ENCODE results near the gene HOXA3. TPM values are rescaled to one million over a fixed set of nuclear protein-coding genes. Genes with fewer than 3 reads are reported as not detected.
A peak's percentile ranks its signal among the peaks of the same experiment; 100 is the strongest.

Gene HOXA3
- total RNA-seq, 1 donor from 2014 or later: 92.8 TPM

DNA sequence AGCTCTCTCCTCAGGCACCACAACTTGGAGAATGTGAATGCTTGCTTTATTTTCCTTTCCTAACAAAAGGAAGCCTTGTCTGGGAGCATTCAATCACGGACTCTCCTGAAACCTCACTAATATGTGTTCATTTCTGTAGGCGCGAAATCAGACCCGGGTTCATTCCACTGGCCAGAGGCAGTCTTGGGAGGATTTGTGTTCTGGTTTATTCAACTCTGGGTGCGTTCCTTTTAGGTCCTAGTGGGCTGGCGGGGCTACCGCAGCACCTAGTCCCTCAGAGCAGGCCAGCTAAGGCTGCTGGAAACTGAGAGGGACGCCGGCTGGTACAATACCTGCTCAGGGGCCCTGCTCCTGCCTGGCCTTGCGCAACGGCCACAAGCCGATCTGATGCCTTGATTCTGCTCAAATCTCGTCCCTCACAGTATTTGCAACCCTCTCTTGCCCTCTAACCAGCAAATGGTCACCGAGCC, 29.3 kb downstream of the HOXA3 start:
- Mint-ChIP-seq H3K4me3 (peak overlapping the region; percentile 91), H3K27me3 (peaks cover 36% of the 10 kb centered on the region), H3K36me3 (peaks cover 44% of the 10 kb centered on the region), H3K4me1 (ENCODE audit: unreplicated experiment) (peaks cover 68% of the 10 kb centered on the region), H3K9me3 (no peaks in the 10 kb centered on the region), H3K27ac (peak overlapping the region; percentile 99)
- no peak for DNase-seq (ENCODE audit: extremely low spot score, unreplicated experiment)
- TF ChIP-seq, protein P1, sequence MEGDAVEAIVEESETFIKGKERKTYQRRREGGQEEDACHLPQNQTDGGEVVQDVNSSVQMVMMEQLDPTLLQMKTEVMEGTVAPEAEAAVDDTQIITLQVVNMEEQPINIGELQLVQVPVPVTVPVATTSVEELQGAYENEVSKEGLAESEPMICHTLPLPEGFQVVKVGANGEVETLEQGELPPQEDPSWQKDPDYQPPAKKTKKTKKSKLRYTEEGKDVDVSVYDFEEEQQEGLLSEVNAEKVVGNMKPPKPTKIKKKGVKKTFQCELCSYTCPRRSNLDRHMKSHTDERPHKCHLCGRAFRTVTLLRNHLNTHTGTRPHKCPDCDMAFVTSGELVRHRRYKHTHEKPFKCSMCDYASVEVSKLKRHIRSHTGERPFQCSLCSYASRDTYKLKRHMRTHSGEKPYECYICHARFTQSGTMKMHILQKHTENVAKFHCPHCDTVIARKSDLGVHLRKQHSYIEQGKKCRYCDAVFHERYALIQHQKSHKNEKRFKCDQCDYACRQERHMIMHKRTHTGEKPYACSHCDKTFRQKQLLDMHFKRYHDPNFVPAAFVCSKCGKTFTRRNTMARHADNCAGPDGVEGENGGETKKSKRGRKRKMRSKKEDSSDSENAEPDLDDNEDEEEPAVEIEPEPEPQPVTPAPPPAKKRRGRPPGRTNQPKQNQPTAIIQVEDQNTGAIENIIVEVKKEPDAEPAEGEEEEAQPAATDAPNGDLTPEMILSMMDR (conservative IDR thresholded peaks at IDR 0.05): no peak

DNA sequence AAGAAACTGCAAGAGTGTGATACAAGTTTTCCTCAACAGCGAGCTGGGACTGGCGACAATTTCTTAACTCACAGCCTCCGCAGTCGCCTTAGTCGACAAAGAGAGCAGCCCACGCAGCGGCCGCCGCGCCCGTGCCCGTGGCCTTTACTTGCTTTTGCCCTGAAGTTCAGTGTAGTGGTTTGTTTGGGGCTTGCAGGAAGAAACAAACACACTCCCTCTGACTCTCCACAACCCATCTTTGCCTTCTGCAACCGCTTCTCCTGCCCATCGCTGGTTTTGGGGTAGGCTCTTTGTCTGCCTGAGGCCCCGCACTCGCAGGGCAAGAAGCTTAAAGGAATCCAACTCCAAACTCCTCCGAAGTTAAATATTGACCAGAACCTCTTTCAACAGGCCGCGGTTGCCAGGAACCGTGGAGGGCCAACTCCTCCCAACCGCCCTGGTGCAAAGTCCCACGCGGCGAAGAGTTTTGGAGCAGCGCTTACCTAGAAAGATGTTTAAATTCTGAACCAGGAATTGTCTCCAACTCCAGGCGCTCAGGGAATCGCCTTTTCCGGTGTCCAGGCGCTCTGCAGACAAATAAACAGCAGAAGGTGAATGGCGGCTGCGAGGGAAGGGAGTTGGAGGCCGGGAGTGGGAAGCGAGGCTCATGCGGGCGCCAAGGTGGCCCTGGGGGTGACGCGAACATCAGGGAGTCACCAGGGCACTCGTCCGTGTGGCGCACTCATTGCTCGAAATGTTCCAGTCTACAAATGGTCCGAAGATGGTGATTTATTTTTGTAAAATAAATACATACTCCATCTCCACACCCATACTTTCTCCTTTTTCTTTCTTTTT, 30.1 kb downstream of the HOXA3 start:
- peak overlapping the region; percentile 91 for H3K4me3 Mint-ChIP-seq
- peaks cover 61% of the 10 kb centered on the region for H3K4me1 Mint-ChIP-seq (ENCODE audit: unreplicated experiment)

DNA sequence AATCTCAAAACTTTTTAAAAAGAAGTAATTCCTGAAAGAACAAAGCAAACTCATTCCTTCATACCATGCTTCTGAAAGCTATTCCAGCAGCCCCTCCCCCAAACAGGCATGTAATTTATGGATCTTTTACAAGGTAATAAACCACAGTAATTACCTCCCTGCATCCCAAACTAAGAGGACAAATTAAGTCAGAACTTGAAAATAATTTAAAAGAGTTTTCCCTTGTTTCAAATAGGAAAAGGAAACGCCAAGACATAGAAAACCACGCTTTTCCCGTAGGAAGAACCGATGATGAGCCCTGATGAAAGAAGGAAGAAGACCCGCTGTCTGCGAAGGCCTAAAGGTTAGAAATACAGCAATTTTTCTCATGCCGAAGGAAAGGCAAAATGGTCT, 30.7 kb downstream of the HOXA3 start:
- Mint-ChIP-seq H3K9me3 (no peaks in the 10 kb centered on the region), H3K4me1 (ENCODE audit: unreplicated experiment) (peaks cover 54% of the 10 kb centered on the region), H3K36me3 (peaks cover 46% of the 10 kb centered on the region), H3K4me3 (peak overlapping the region; percentile 91), H3K27ac (peak overlapping the region; percentile 99), H3K27me3 (peaks cover 38% of the 10 kb centered on the region)
- no peak for DNase-seq (ENCODE audit: extremely low spot score, unreplicated experiment)
- TF ChIP-seq, protein P1 (conservative IDR thresholded peaks at IDR 0.05): no peak

More for the DNA sequence above, 30.1 kb downstream of the HOXA3 start:
- H3K36me3 Mint-ChIP-seq: peaks cover 45% of the 10 kb centered on the region
- H3K27me3 Mint-ChIP-seq: peaks cover 38% of the 10 kb centered on the region
- TF ChIP-seq, protein P1 (conservative IDR thresholded peaks at IDR 0.05): no peak
- H3K27ac Mint-ChIP-seq: peak overlapping the region; percentile 99
- no peaks in the 10 kb centered on the region for H3K9me3 Mint-ChIP-seq
- DNase-seq (ENCODE audit: extremely low spot score, unreplicated experiment): no peak

DNA sequence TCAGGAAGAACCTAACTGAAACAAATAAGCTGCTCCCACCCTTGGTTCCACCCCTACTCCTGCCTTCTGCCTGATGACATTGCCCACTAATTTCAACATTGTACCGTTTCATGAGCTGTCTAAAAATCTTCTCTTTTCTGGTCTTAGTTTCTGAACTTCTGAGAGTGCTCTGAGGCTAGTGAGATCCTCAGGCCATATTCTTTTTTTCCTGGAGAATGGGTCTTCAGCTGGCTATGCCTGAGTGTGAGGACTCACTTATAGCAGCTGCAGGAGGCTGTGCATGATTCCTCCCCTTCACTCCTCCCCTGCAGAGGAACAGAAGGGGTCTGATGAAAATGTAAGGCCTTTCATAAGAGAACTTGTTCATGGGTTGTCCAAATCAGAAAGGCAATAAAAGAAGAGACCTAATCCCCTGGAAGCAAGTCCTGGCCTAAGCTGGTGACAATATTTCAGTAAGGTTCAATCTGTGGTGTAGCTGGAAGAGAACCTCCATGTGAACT, 32.9 kb downstream of the HOXA3 start:
- Mint-ChIP-seq H3K4me1 (ENCODE audit: unreplicated experiment) (peaks cover 32% of the 10 kb centered on the region), H3K4me3 (peak overlapping the region; percentile 91), H3K9me3 (no peaks in the 10 kb centered on the region), H3K27ac (peak overlapping the region; percentile 99), H3K27me3 (peaks cover 37% of the 10 kb centered on the region), H3K36me3 (peaks cover 61% of the 10 kb centered on the region)
- TF ChIP-seq, protein P1 (conservative IDR thresholded peaks at IDR 0.05): no peak
- DNase-seq (ENCODE audit: extremely low spot score, unreplicated experiment): no peak

DNA sequence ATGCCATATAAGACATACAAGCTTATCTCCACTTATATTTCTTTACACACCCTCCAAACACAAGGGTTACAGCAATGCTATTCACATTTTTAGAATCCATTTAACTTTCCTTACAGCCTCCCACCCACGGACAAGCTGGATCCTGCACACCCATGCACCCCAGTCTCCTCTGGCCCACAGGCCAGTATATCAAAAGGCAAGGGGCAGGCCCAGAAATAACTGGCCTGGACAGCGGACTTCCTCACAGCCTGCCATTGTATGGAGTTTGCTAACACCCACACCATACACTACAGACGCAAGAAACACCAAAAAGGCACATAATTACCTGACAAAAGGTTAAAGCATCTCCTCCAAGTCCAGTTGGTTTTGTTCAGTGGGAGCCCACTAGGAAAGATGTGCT, 33.8 kb downstream of the HOXA3 start:
- peaks cover 23% of the 10 kb centered on the region for H3K4me1 Mint-ChIP-seq (ENCODE audit: unreplicated experiment)
- TF ChIP-seq, protein P1 (conservative IDR thresholded peaks at IDR 0.05): no peak
- no peaks in the 10 kb centered on the region for H3K9me3 Mint-ChIP-seq
- H3K27ac Mint-ChIP-seq: peak overlapping the region; percentile 99
- peaks cover 32% of the 10 kb centered on the region for H3K27me3 Mint-ChIP-seq
- peaks cover 55% of the 10 kb centered on the region for H3K36me3 Mint-ChIP-seq
- peak overlapping the region; percentile 91 for H3K4me3 Mint-ChIP-seq
- DNase-seq (ENCODE audit: extremely low spot score, unreplicated experiment): no peak

All from type B pancreatic cell (in vitro differentiated cells).